ENCODE measurements around the gene GRAMD1B. TPM values are rescaled to one million over a fixed set of nuclear protein-coding genes. Genes with fewer than 3 reads are reported as not detected.
A peak's percentile ranks its signal among the peaks of the same experiment; 100 is the strongest.

The GRAMD1B gene
- total RNA-seq, 1 experiment from 2014 or later: 5.8 TPM

GRCh38 chr11:123481640-123482039, 51.6 kb downstream of the GRAMD1B start:
- DNase-seq: no peak
- Histone ChIP-seq H3K4me2 (no peak overlapping the region), H3K27me3 (ENCODE audit: insufficient read depth, low read depth) (no peaks in the 10 kb centered on the region), H3K9me2 (ENCODE audit: insufficient read depth) (no peaks in the 10 kb centered on the region), H3K4me3 (no peak overlapping the region), H3F3A (ENCODE audit: insufficient read depth, low read depth) (peaks cover 10% of the 10 kb centered on the region; the same call in 1 of the 2 replicates), H2AFZ (no peak overlapping the region), H3K36me3 (ENCODE audit: low read depth) (no peaks in the 10 kb centered on the region), H3K9me3 (ENCODE audit: insufficient read depth, low read depth) (no peaks in the 10 kb centered on the region), H3K27ac (no peak overlapping the region), H3K4me1 (replicated peaks; ENCODE audit: insufficient read depth) (peaks cover 12% of the 10 kb centered on the region), H3K79me2 (ENCODE audit: low read depth) (no peaks in the 10 kb centered on the region), H4K20me1 (ENCODE audit: insufficient read depth) (no peaks in the 10 kb centered on the region)
- POLR2A ChIA-PET (ENCODE audit: unreplicated experiment): no interaction called here
- CTCF ChIA-PET: no interaction called here
- intact Hi-C loops (cut with micrococcal nuclease; ENCODE audit: unreplicated experiment): no loop called here
- BruUV-seq (replicated peaks): no TSS peak
- TF ChIP-seq CTCF (conservative IDR thresholded peaks at IDR 0.05) (no peak), EZH2 (IDR thresholded peaks at IDR 0.05; ENCODE audit: low read depth) (no peak)

DNA sequence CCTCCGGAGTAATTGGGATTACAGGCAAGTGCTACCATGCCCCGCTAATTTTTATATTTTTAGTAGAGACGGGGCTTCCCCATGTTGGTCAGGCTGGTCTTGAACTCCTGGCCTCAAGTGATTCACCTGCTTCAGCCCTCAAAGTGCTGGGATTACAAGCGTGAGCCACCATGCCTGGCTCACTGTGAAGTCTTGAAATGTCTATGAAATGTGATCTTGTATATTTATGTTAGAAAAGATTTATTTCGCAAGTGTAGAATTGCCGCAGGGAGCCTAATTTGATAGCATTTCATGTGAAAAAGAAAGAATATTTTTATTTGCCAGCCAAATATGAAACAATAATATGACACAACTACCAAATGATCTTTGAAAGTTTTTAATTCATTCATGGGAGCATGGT, 52.1 kb downstream of the GRAMD1B start:
- no peaks in the 10 kb centered on the region for H3K79me2 ChIP-seq (ENCODE audit: low read depth)
- ChIA-PET POLR2A (ENCODE audit: unreplicated experiment) (no interaction called here), CTCF (interaction anchor here (1.2 kb wide), 1 partner anchor 75 kb away, joined by 7 read pairs; no protein-coding TSS in a partner anchor)
- H2AFZ ChIP-seq: no peak overlapping the region
- no peak overlapping the region for H3K4me3 ChIP-seq
- H3K27me3 ChIP-seq (ENCODE audit: insufficient read depth, low read depth): no peaks in the 10 kb centered on the region
- no peak overlapping the region for H3K4me2 ChIP-seq
- peaks cover 10% of the 10 kb centered on the region; the same call in 1 of the 2 replicates for H3F3A ChIP-seq (ENCODE audit: insufficient read depth, low read depth)
- H4K20me1 ChIP-seq (ENCODE audit: insufficient read depth): no peaks in the 10 kb centered on the region
- no peaks in the 10 kb centered on the region for H3K36me3 ChIP-seq (ENCODE audit: low read depth)
- peaks cover 12% of the 10 kb centered on the region for H3K4me1 ChIP-seq (replicated peaks; ENCODE audit: insufficient read depth)
- intact Hi-C loops (cut with micrococcal nuclease; ENCODE audit: unreplicated experiment): no loop called here
- no peaks in the 10 kb centered on the region for H3K9me3 ChIP-seq (ENCODE audit: insufficient read depth, low read depth)
- no peaks in the 10 kb centered on the region for H3K9me2 ChIP-seq (ENCODE audit: insufficient read depth)
- DNase-seq: no peak
- H3K27ac ChIP-seq: no peak overlapping the region
- no TSS peak for BruUV-seq (replicated peaks)
- TF ChIP-seq CTCF (conservative IDR thresholded peaks at IDR 0.05) (no peak), EZH2 (IDR thresholded peaks at IDR 0.05; ENCODE audit: low read depth) (no peak)

- POLR2A ChIA-PET (ENCODE audit: unreplicated experiment): interaction anchor here (0.5 kb wide), 1 partner anchor 36 kb away, joined by 3 read pairs; no protein-coding TSS in a partner anchor
- Histone ChIP-seq H4K20me1 (ENCODE audit: insufficient read depth) (no peaks in the 10 kb centered on the region), H2AFZ (no peak overlapping the region), H3K79me2 (ENCODE audit: low read depth) (no peaks in the 10 kb centered on the region), H3K4me3 (no peak overlapping the region), H3K4me1 (replicated peaks; ENCODE audit: insufficient read depth) (peaks cover 12% of the 10 kb centered on the region), H3K4me2 (peak overlapping the region; percentile 39; the same call in 1 of the 2 replicates), H3K9me2 (ENCODE audit: insufficient read depth) (no peaks in the 10 kb centered on the region), H3K27ac (peak overlapping the region; percentile 50; the same call in 1 of the 2 replicates), H3K27me3 (ENCODE audit: insufficient read depth, low read depth) (no peaks in the 10 kb centered on the region), H3F3A (ENCODE audit: insufficient read depth, low read depth) (peaks cover 10% of the 10 kb centered on the region; the same call in 1 of the 2 replicates), H3K36me3 (ENCODE audit: low read depth) (no peaks in the 10 kb centered on the region), H3K9me3 (ENCODE audit: insufficient read depth, low read depth) (no peaks in the 10 kb centered on the region)
- intact Hi-C loops (cut with micrococcal nuclease; ENCODE audit: unreplicated experiment): no loop called here
- no TSS peak for BruUV-seq (replicated peaks)
- peak; percentile 25 to 65 for DNase-seq
- TF ChIP-seq EZH2 (IDR thresholded peaks at IDR 0.05; ENCODE audit: low read depth) (no peak), CTCF (conservative IDR thresholded peaks at IDR 0.05) (no peak)
- CTCF ChIA-PET: interaction anchor here (0.5 to 1.2 kb wide), 5 partner anchors 74 to 425 kb away, joined by 3 to 12 read pairs (median 7); no protein-coding TSS in a partner anchor
Observed at GRCh38 chr11:123483058-123483457, 53.0 kb downstream of the GRAMD1B start.
